ENCODE measurements around the gene MDFIC.

The MDFIC gene

GRCh38 chr7:115004121-115004520, 82.2 kb downstream of the MDFIC start:
- Histone ChIP-seq H3K4me3 (ENCODE audit: low read depth, low read length) (no peak overlapping the region), H3K27ac (no peak overlapping the region), H3K27me3 (replicated peaks) (no peaks in the 10 kb centered on the region), H3K36me3 (replicated peaks) (no peaks in the 10 kb centered on the region)
- in situ Hi-C loops (cut with HindIII; ENCODE audit: low pct_ligation_motif_present, low sequenced_read_pairs) = no loop called here
- TF ChIP-seq CTCF (IDR thresholded peaks at IDR 0.05; ENCODE audit: low read depth, low read length, missing control alignments) = no peak
- DNase-seq = no peak

DNA sequence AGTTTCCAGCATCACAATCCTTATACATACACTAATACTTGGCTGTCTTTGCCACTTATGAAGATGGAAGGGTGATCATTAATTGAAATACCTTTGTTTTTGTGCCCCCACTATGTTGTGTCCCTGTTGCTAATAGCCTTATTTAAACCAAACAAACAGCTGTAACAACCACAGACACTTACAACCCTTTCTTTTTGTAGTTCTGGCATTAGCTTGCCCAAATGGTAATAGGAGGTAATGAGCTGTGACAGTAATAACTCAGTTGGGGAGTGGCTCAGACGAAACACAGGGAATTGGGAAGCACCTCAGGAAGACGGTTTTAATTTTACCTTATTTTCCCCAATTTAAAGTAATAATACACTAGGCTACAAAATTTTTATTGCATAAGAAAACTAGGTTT, 83.4 kb downstream of the MDFIC start:
- Histone ChIP-seq H3K27me3 (replicated peaks) (no peaks in the 10 kb centered on the region), H3K27ac (no peak overlapping the region), H3K4me3 (ENCODE audit: low read depth, low read length) (no peak overlapping the region), H3K36me3 (replicated peaks) (no peaks in the 10 kb centered on the region)
- in situ Hi-C loops (cut with HindIII; ENCODE audit: low pct_ligation_motif_present, low sequenced_read_pairs) = no loop called here
- TF ChIP-seq CTCF (IDR thresholded peaks at IDR 0.05; ENCODE audit: low read depth, low read length, missing control alignments) = no peak
- no peak for DNase-seq

DNA sequence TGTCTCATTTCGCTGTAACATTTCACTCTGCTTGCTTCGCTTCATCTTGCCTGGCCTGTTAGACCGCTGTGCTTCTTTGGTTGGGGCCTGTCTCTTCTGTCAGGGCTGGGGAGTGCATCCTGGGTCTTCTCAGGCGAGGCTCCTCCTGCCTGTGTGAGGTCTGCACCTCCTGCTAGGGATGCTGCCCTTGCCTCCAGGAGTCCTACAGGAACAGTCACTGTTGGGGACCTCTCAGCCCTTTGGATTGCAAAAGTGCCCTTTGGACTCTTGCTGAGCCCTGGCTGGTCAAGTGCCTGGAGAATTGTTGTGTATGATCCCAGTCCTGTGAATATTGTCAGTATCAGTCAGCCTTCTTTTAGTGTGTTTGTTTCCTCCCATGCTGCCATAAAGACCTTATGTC, 84.1 kb downstream of the MDFIC start:
- in situ Hi-C loops (cut with HindIII; ENCODE audit: low pct_ligation_motif_present, low sequenced_read_pairs) = no loop called here
- Histone ChIP-seq H3K36me3 (replicated peaks) (no peaks in the 10 kb centered on the region), H3K27ac (no peak overlapping the region), H3K27me3 (replicated peaks) (no peaks in the 10 kb centered on the region), H3K4me3 (ENCODE audit: low read depth, low read length) (no peak overlapping the region)
- DNase-seq = no peak
- TF ChIP-seq CTCF (IDR thresholded peaks at IDR 0.05; ENCODE audit: low read depth, low read length, missing control alignments) = no peak

GRCh38 chr7:115007751-115008150, 85.9 kb downstream of the MDFIC start:
- H3K36me3 ChIP-seq (replicated peaks) = no peaks in the 10 kb centered on the region
- no peak overlapping the region for H3K4me3 ChIP-seq (ENCODE audit: low read depth, low read length)
- in situ Hi-C loops (cut with HindIII; ENCODE audit: low pct_ligation_motif_present, low sequenced_read_pairs) = no loop called here
- no peak for DNase-seq
- no peak for TF ChIP-seq CTCF (IDR thresholded peaks at IDR 0.05; ENCODE audit: low read depth, low read length, missing control alignments)
- no peaks in the 10 kb centered on the region for H3K27me3 ChIP-seq (replicated peaks)
- H3K27ac ChIP-seq = no peak overlapping the region

DNA sequence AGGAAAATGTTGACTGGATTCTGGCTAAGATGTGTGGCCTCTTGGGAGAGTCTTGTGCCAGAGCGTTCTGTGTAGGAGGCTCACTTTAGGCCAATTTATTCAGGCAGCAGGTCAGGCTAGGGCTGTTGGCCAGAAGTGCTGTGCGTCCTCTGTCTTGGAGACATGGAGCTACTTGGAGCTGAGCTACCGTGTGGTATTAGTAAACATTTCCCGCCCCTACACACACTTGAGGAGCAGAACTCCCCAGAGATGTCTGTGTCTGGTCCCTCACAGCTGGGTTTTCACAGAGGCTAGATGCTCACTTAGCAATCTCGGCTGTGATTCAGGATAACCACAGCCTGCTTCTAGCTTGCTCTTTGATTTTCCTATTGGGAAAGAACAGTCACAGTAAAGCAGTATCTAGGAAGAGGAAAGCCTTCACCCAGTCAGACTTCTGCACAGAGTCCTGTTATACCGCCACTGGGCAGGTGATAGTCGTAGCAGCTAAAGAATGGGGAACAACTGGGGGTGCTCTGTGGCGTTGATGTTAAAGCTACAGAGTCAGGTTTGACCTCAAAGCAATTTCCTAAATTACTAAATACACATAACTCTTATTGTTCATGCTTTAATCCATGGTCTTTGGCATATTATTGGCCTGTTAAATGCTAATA, 86.7 kb downstream of the MDFIC start:
- in situ Hi-C loops (cut with HindIII; ENCODE audit: low pct_ligation_motif_present, low sequenced_read_pairs) = no loop called here
- no peaks in the 10 kb centered on the region for H3K36me3 ChIP-seq (replicated peaks)
- H3K4me3 ChIP-seq (ENCODE audit: low read depth, low read length) = no peak overlapping the region
- DNase-seq = peak; percentile 72
- H3K27me3 ChIP-seq (replicated peaks) = no peaks in the 10 kb centered on the region
- TF ChIP-seq CTCF (IDR thresholded peaks at IDR 0.05; ENCODE audit: low read depth, low read length, missing control alignments) = no peak
- no peak overlapping the region for H3K27ac ChIP-seq

DNA sequence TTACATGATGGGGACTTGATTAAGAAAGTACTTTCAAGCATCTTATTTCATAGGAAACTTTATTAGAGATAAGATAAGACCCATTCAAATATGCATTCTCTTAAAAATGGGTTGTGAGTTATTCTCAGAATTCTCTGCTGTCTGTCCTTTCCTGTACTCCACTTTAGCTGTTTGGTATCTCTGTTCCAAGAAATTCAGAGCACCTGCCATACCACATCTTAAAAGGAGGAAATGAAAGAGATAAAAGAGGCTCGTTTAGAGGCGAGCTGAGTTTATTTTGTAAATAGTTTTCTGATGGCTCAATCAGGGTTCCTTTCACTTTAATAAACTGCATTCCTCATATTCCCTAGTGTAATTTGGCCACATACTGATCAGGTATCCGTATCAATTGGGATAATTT, 87.2 kb downstream of the MDFIC start:
- H3K27ac ChIP-seq = no peak overlapping the region
- no peak overlapping the region for H3K4me3 ChIP-seq (ENCODE audit: low read depth, low read length)
- H3K36me3 ChIP-seq (replicated peaks) = no peaks in the 10 kb centered on the region
- H3K27me3 ChIP-seq (replicated peaks) = no peaks in the 10 kb centered on the region
- DNase-seq = no peak
- in situ Hi-C loops (cut with HindIII; ENCODE audit: low pct_ligation_motif_present, low sequenced_read_pairs) = no loop called here
- no peak for TF ChIP-seq CTCF (IDR thresholded peaks at IDR 0.05; ENCODE audit: low read depth, low read length, missing control alignments)

Measured in brain microvascular endothelial cell (primary cell).